GM12892 (cell line): Measurements from ENCODE around the gene RNF152.

ENCODE experiments used
- POLR2A ChIP-seq: IDR thresholded peaks from 2 replicates; pipeline ENCODE4 v1.6.1; 2011; ENCODE audit warnings: low read depth, low read length, control low read depth
- POLR2AphosphoS5 ChIP-seq: IDR thresholded peaks from 2 replicates; pipeline ENCODE4 v1.6.1; 2011; ENCODE audit warnings: low read depth, low read length, control low read depth
- TAF1 ChIP-seq: IDR thresholded peaks from 2 replicates; pipeline ENCODE4 v1.6.1; 2011; ENCODE audit warnings: low read depth, mild to moderate bottlenecking, control low read depth, low read length, borderline replicate concordance

DNA sequence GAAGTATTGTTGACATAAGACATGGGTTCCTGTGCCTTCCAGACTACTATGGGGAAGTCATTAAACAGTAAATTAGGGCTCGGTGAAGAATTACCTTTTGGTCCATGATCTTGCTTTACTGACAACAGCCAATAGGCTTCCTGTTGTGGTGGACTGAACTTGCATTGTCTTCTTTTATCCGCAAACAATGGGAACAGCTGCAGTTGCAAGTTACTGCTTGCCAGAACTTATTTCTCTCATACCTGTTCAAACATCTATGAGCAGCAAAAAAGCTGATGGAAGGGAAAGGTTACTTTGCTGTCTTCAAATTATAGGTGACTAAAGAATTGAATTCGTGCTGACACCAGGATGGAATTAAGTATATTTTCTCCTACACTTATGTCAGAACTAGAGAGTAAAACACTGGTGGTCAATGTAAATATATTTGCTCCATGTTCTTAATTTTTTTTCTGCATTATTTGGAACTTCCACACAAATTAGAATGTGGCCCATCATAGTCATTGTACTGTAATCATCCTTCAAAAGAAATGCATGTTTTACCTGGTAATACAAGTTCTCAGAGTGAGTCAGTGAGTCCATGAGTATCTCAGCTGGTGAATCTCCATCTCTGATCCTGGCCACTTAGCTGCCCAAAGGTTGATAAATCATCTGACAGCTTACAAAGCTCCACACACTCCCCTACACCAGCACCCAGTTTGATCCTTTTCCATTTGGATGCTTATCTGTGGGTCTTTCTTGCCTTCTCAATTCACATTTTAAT lies 37.3 kb upstream of the RNF152 start:
- no peak for TF ChIP-seq TAF1
- TF ChIP-seq POLR2AphosphoS5: no peak
- no peak for TF ChIP-seq POLR2A
